Immature natural killer cell (primary cell): ENCODE measurements around the gene UBLCP1. TPM values are rescaled to one million over a fixed set of nuclear protein-coding genes. Genes with fewer than 3 reads are reported as not detected.
A peak's percentile ranks its signal among the peaks of the same experiment; 100 is the strongest.
"Not testable (repeated sequence)": the region's sequence is repeated elsewhere in the genome, so short reads cannot be mapped to it uniquely, and the experiment has no call there.

Experiments used
- DNase-seq, 3 donors: peaks; one replicate each; pipeline ENCODE4 v3.0.0; 2022; ENCODE audit warnings: mixed read lengths in 1 of 3
- H3K27ac Mint-ChIP-seq, 6 donors: one replicate each; pipeline ENCODE4 v1.8.0; 2020; ENCODE audit warnings: mixed read lengths in 6 of 6, mild to moderate bottlenecking in 5 of 6, inconsistent platforms in 4 of 6, moderate library complexity in 3 of 6
- H3K27me3 Mint-ChIP-seq, 3 donors: one replicate each; pipeline ENCODE4 v1.8.0; 2020 to 2021; ENCODE audit warnings: low read depth in 3 of 3, mild to moderate bottlenecking in 3 of 3, mixed read lengths in 3 of 3, moderate library complexity in 3 of 3, inconsistent platforms in 1 of 3
- H3K36me3 Mint-ChIP-seq, 3 donors: one replicate each; pipeline ENCODE4 v1.8.0; 2020; ENCODE audit warnings: mixed read lengths in 3 of 3, inconsistent platforms in 2 of 3, mild to moderate bottlenecking in 2 of 3
- H3K4me1 Mint-ChIP-seq, 2 donors: one replicate each; pipeline ENCODE4 v1.8.0; 2020; ENCODE audit warnings: inconsistent platforms in 2 of 2, mild to moderate bottlenecking in 2 of 2, mixed read lengths in 2 of 2, moderate library complexity in 1 of 2
- H3K4me3 Mint-ChIP-seq, 5 donors: one replicate each; pipeline ENCODE4 v1.8.0; 2020; ENCODE audit warnings: mild to moderate bottlenecking in 5 of 5, mixed read lengths in 5 of 5, inconsistent platforms in 3 of 5, moderate library complexity in 3 of 5
- H3K9me3 Mint-ChIP-seq, 6 donors: one replicate each; pipeline ENCODE4 v1.8.0; 2020; ENCODE audit warnings: mild to moderate bottlenecking in 6 of 6, mixed read lengths in 6 of 6, inconsistent platforms in 4 of 6, moderate library complexity in 3 of 6
- polyA plus RNA-seq, 3 donors: library from polyadenylated mRNA; unstranded; fragments of 300-500 nt; fragmentation: Illumina TruSeq; gene quantifications; one replicate each; pipeline ENCODE4 v1.2.3, GENCODE V29; 2021

The UBLCP1 gene
- polyA plus RNA-seq, 3 donors from 2014 or later: 56.5 to 90.5 (median 68.7) TPM

DNA sequence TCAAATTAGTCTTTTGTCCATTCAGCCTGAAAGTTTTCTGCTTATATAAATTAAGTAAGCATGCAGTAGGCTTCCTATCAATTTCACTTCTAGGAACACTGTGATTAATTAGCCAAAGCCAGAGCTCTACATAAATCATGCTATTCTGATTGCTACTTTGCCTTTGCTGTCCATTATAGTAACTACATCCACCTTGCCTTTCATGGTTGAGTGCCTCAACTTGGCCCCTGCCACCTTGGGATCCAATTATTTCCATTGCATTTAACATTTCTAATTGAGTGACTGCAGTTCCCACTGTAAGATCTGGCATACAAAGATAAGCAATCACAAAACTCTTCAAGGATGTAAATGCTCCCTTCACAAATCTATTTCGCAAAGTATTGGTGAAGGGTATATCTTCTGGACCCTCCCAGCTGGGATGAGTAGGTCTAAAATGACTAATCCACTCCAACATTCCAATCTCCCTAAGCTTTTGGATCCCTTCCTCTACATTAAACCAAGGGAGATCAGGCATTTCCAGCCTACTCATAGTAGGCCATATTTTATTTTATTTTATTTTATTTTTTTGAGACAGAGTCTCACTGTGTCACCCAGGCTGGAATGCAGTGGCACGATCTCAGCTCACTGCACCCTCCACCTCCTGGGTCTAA lies 27.1 kb upstream of the UBLCP1 start:
- not testable (repeated sequence) for H3K4me1 Mint-ChIP-seq, H3K4me3 Mint-ChIP-seq, H3K9me3 Mint-ChIP-seq, DNase-seq, H3K27ac Mint-ChIP-seq, H3K27me3 Mint-ChIP-seq, H3K36me3 Mint-ChIP-seq

DNA sequence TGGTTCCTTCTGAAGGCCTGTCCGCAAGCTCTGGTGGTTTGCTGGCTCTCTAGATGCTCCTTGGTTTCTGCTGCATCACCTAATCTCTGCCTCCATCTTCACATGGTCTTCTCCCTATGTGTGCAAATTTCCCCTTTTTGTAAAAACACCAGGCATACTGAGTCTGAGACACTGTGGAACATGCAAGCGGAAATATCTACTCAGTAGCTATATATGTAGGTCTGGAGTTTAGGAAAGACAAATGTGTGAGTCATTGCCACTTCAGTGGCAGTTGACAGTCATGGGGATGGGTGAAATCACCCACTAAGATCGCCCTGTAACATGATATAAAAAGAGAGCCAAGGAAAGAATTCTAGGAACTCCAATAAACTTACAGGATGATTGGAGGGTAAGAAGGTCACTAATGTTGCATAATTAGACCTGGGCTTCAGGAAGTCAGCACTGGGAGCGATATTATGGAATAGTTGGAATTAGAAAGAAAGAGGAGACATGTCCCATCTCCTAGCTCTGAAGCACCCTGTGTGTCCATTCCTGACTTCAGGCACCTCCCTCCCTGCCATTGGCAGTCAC lies 22.7 kb upstream of the UBLCP1 start:
- no peak for DNase-seq
- no peaks in the 10 kb centered on the region for H3K9me3 Mint-ChIP-seq
- no peaks in the 10 kb centered on the region for H3K36me3 Mint-ChIP-seq
- no peaks in the 10 kb centered on the region for H3K4me1 Mint-ChIP-seq
- no peak overlapping the region for H3K27ac Mint-ChIP-seq
- H3K27me3 Mint-ChIP-seq: peaks cover 0 to 6% (median 0%) of the 10 kb centered on the region in 3 donors
- H3K4me3 Mint-ChIP-seq: no peak overlapping the region

DNA sequence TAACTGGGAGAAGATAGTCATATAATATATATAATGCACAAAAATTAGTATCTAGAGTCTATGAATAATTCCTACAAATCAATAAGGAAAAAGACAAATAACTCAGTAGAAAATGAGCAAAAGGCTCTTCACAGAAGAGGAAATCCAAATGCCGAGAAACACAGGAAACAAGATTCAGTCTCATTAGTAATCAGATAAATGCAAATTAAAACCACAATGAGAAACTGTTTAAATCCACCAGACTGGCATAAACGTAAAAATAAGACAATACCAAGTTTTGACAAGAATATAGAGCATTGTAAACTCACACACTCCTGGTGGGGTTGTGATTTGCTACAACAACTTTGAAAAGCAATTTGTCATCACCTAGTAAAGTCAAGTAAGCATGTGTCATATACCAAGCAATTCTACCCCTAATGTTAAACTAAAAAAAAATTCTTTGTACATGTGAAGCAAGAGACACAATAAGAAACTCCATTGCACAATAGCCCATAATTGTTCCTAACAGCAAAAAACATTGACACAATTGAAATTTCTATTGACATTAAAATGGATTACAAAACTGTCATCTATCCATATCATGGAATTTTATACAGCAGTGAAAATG lies 21.0 kb upstream of the UBLCP1 start:
- DNase-seq: no peak
- H3K27ac Mint-ChIP-seq: no peak overlapping the region
- no peaks in the 10 kb centered on the region for H3K4me1 Mint-ChIP-seq
- no peaks in the 10 kb centered on the region for H3K36me3 Mint-ChIP-seq
- no peaks in the 10 kb centered on the region for H3K9me3 Mint-ChIP-seq
- H3K27me3 Mint-ChIP-seq: peaks cover 0 to 6% (median 4%) of the 10 kb centered on the region in 3 donors
- H3K4me3 Mint-ChIP-seq: no peak overlapping the region

GRCh38 chr5:159242656-159243055 lies 20.4 kb upstream of the UBLCP1 start:
- Mint-ChIP-seq H3K9me3 (no peaks in the 10 kb centered on the region), H3K4me1 (no peaks in the 10 kb centered on the region), H3K36me3 (no peaks in the 10 kb centered on the region), H3K27me3 (peaks cover 0 to 6% (median 4%) of the 10 kb centered on the region in 3 donors), H3K4me3 (no peak overlapping the region), H3K27ac (no peak overlapping the region)
- no peak for DNase-seq

- no peak overlapping the region for H3K27ac Mint-ChIP-seq
- H3K4me3 Mint-ChIP-seq: no peak overlapping the region
- H3K4me1 Mint-ChIP-seq: no peaks in the 10 kb centered on the region
- no peak for DNase-seq
- no peaks in the 10 kb centered on the region for H3K9me3 Mint-ChIP-seq
- peaks cover 0 to 6% (median 4%) of the 10 kb centered on the region in 3 donors for H3K27me3 Mint-ChIP-seq
- no peaks in the 10 kb centered on the region for H3K36me3 Mint-ChIP-seq
Observed at GRCh38 chr5:159243385-159243784, 19.7 kb upstream of the UBLCP1 start.

DNA sequence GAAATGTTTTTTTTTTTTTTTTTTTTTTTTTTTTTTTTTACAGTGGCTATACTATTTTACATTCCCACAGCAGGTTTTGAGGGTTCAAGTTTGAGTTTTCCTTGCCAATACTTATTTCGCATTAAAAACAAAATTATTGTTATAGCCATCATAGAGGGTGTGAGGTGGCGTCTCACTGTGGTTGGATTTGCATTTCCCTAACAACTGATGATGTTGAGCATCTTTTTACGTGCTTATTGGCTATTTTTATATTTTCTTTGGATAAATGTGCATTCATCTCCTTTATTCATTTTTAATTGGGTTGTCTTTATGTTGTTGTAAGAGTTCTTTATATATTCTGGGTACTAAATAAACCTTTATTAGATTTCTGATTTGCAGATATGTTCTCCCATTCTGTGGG lies 18.9 kb upstream of the UBLCP1 start:
- H3K4me3 Mint-ChIP-seq: no peak overlapping the region
- DNase-seq: no peak
- H3K27ac Mint-ChIP-seq: no peak overlapping the region
- H3K4me1 Mint-ChIP-seq: no peaks in the 10 kb centered on the region
- no peaks in the 10 kb centered on the region for H3K9me3 Mint-ChIP-seq
- H3K36me3 Mint-ChIP-seq: no peaks in the 10 kb centered on the region
- H3K27me3 Mint-ChIP-seq: peaks cover 0 to 8% (median 6%) of the 10 kb centered on the region in 3 donors

- Mint-ChIP-seq H3K27ac (no peak overlapping the region), H3K27me3 (peaks cover 2 to 9% (median 7%) of the 10 kb centered on the region in 3 donors), H3K36me3 (no peaks in the 10 kb centered on the region), H3K4me1 (no peaks in the 10 kb centered on the region), H3K4me3 (no peak overlapping the region), H3K9me3 (no peaks in the 10 kb centered on the region)
- DNase-seq: no peak
Observed at GRCh38 chr5:159244890-159245289, 18.2 kb upstream of the UBLCP1 start.

DNA sequence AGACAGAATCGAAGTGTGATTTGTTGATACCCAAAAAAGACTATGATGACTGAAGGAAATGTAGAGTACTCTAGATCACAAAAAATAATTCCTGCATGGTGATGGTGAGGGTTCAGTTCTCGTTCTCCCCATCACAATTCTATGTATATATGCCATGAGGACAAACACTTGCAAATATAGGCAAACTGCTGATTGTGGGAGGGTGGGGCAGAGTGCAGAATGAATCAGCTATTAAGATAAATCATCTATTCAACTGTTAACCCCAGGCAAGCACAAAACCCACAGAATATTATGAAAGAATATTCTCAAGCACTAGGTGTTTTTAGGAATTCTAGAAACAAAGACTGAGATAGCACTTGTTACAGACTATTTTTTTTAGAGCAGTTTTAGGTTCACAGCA lies 13.9 kb upstream of the UBLCP1 start:
- no peak overlapping the region for H3K27ac Mint-ChIP-seq
- H3K27me3 Mint-ChIP-seq: peaks cover 2 to 9% (median 7%) of the 10 kb centered on the region in 3 donors
- H3K4me1 Mint-ChIP-seq: no peaks in the 10 kb centered on the region
- H3K9me3 Mint-ChIP-seq: no peaks in the 10 kb centered on the region
- no peak for DNase-seq
- H3K4me3 Mint-ChIP-seq: no peak overlapping the region
- no peaks in the 10 kb centered on the region for H3K36me3 Mint-ChIP-seq

DNA sequence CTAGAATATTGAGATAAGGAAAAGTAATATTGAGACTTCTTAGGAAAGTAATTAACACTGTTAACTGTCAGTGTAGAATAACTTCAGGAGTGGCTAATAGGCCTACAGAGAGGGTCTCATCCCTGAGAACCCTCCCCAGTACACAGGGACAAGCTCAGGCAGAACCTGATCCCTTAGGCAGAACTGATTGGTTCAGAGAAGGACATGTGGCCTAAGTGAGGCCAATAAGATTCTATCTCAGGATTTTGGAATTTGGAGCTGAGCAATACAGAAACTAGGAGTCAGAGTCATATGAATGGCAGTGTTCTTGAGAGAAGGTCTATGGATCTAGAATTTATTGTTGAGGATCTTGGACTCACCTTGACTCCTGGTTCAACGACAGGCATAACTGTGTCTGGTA lies 10.9 kb upstream of the UBLCP1 start:
- no peak overlapping the region for H3K4me3 Mint-ChIP-seq
- no peaks in the 10 kb centered on the region for H3K9me3 Mint-ChIP-seq
- no peaks in the 10 kb centered on the region for H3K4me1 Mint-ChIP-seq
- DNase-seq: no peak
- no peaks in the 10 kb centered on the region for H3K36me3 Mint-ChIP-seq
- H3K27ac Mint-ChIP-seq: no peak overlapping the region
- peaks cover 4 to 18% (median 6%) of the 10 kb centered on the region in 3 donors for H3K27me3 Mint-ChIP-seq

DNA sequence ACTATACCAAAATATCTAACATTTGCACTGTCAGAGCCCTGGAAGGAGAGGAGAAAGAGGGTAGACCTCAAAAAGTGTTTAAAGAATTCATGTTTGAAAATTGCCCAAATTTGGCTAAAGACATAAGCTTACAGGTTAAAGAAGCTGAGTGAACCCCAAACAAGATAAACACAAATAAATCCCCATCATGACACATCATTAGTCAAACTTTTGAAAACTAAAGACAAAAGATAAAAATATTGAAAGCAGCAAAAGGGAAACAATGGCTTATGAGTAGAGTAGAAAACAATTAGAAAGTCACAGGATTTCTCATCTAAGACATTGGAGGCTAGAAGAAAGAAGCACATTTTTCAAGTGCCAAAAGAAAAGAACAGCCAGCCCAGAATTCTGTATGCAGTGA lies 6.1 kb upstream of the UBLCP1 start:
- Mint-ChIP-seq H3K9me3 (no peaks in the 10 kb centered on the region), H3K27ac (no peak overlapping the region), H3K4me3 (no peak overlapping the region), H3K27me3 (peaks cover 2 to 21% (median 6%) of the 10 kb centered on the region in 3 donors), H3K36me3 (peaks cover 0 to 4% (median 0%) of the 10 kb centered on the region in 3 donors), H3K4me1 (peaks cover 7 to 12% of the 10 kb centered on the region in 2 donors)
- DNase-seq: no peak

GRCh38 chr5:159257629-159258283 lies 5.3 kb upstream of the UBLCP1 start:
- Mint-ChIP-seq H3K27me3 (peaks cover 3 to 23% (median 9%) of the 10 kb centered on the region in 3 donors), H3K4me3 (no peak overlapping the region), H3K9me3 (no peaks in the 10 kb centered on the region), H3K27ac (no peak overlapping the region), H3K4me1 (peaks cover 14 to 19% of the 10 kb centered on the region in 2 donors), H3K36me3 (peaks cover 0 to 4% (median 0%) of the 10 kb centered on the region in 3 donors)
- no peak for DNase-seq

DNA sequence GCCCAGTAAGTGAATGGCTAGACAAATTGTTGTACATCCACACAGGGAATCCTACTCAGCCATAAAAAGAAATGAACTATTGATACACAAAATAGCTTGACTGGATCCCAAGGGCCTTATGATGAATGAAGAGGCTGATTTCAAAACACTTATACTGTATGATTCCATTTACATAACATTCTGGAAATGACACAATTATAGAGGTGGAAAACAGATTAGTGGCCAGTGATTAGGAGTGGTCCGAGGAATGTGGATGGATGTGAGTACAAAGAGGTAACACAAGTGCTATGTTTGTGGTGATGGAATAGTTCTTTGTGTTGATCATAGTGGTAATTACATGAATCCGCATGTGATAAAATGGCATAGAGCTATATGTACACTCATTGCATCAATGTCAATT lies 4.7 kb upstream of the UBLCP1 start:
- Mint-ChIP-seq H3K27ac (no peak overlapping the region), H3K36me3 (peaks cover 0 to 4% (median 0%) of the 10 kb centered on the region in 3 donors), H3K9me3 (no peaks in the 10 kb centered on the region), H3K4me3 (no peak overlapping the region), H3K4me1 (peaks cover 18 to 24% of the 10 kb centered on the region in 2 donors), H3K27me3 (peaks cover 8 to 27% (median 15%) of the 10 kb centered on the region in 3 donors)
- no peak for DNase-seq

GRCh38 chr5:159260212-159260611 lies 2.9 kb upstream of the UBLCP1 start:
- H3K36me3 Mint-ChIP-seq, H3K9me3 Mint-ChIP-seq, DNase-seq, H3K4me3 Mint-ChIP-seq: not testable (repeated sequence)
- peak overlapping the region in 1 of 6 donors; percentile 60 for H3K27ac Mint-ChIP-seq
- H3K27me3 Mint-ChIP-seq: peaks cover 9 to 30% (median 18%) of the 10 kb centered on the region in 3 donors
- peaks cover 32 to 37% of the 10 kb centered on the region in 2 donors for H3K4me1 Mint-ChIP-seq

GRCh38 chr5:159262472-159262858 lies 625 bp upstream of the UBLCP1 start:
- no peak for DNase-seq
- H3K36me3 Mint-ChIP-seq: peaks cover 0 to 4% (median 0%) of the 10 kb centered on the region in 3 donors

More at GRCh38 chr5:159262472-159262858, 625 bp upstream of the UBLCP1 start:
- Mint-ChIP-seq H3K27me3 (peaks cover 9 to 18% (median 14%) of the 10 kb centered on the region in 3 donors), H3K4me1 (peaks cover 38 to 56% of the 10 kb centered on the region in 2 donors), H3K4me3 (peak overlapping the region; percentile 87 to 98 (median 98)), H3K9me3 (no peaks in the 10 kb centered on the region), H3K27ac (peak overlapping the region; percentile 95 to 100 (median 98))
